A549 (cell line): ENCODE measurements around the gene NAP1L3.

Experiments
- CTCF ChIP-seq: fragments of >200 bp; sonication (Bioruptor Twin); formaldehyde crosslinking; IDR thresholded peaks from 3 replicates; pipeline ENCODE4 v1.5.1; 2016
- ELK1 ChIP-seq: fragments of 150-350 bp; IDR thresholded peaks from 2 replicates; pipeline ENCODE4 v1.6.1; 2014; ENCODE audit warnings: low read depth, mild to moderate bottlenecking, low read length
- EP300 ChIP-seq, 2 experiments: fragments of >200 bp; sonication (Bioruptor Twin); formaldehyde crosslinking; IDR thresholded peaks; 2 replicates in 1 of 2; 3 replicates in 1 of 2; pipeline ENCODE4 v1.6.1; 2016 to 2017
- KDM1A ChIP-seq: fragments of 200-600 bp; sonication (generic); IDR thresholded peaks from 2 replicates; pipeline ENCODE4 v1.6.1; 2016; ENCODE audit warnings: low read depth, mild to moderate bottlenecking
- POLR2A ChIP-seq: IDR thresholded peaks from 2 replicates; pipeline ENCODE4 v1.6.1; 2012; ENCODE audit warnings: mild to moderate bottlenecking, low read length
- POLR2AphosphoS2 ChIP-seq: conservative IDR thresholded peaks from 2 replicates; pipeline ENCODE4 v1.6.1; 2012; ENCODE audit warnings: low read length, improper control_type of control experiment, inconsistent platforms
- RFX5 ChIP-seq: fragments of 450-650 bp; IDR thresholded peaks from 2 replicates; pipeline ENCODE4 v1.7.1; 2014; ENCODE audit warnings: antibody characterized with exemption, mild to moderate bottlenecking, moderate library complexity

- TF ChIP-seq CTCF (no peak), EP300 (IDR thresholded peaks at IDR 0.05) (no peak), RFX5 (no peak), POLR2AphosphoS2 (no peak), ELK1 (no peak), KDM1A (no peak), POLR2A (no peak)
Measured at GRCh38 chrX:93695981-93696380, 22.6 kb upstream of the NAP1L3 start.
